Pulmonary artery endothelial cell (primary cell): ENCODE data around the gene MAP2K4. TPM values are rescaled to one million over a fixed set of nuclear protein-coding genes. Genes with fewer than 3 reads are reported as not detected.
A peak's percentile ranks its signal among the peaks of the same experiment; 100 is the strongest.

Source experiments
- DNase-seq: peaks from one replicate; pipeline ENCODE4 v3.0.0-alpha.2; 2011; ENCODE audit warnings: low read depth, low spot score
- total RNA-seq: library from RNA; depleted of rRNA; stranded (reverse); fragments of >200 nt; gene quantifications from 2 replicates; pipeline ENCODE4 v1.2.3, GENCODE V29; 2014

Gene MAP2K4
- total RNA-seq, 1 donor from 2014 or later: 21.6 TPM

GRCh38 chr17:12088035-12088434 lies 67.4 kb downstream of the MAP2K4 start:
- DNase-seq: no peak

GRCh38 chr17:12089809-12090384 lies 69.2 kb downstream of the MAP2K4 start:
- peak; percentile 39 for DNase-seq

GRCh38 chr17:12094336-12094735 lies 73.7 kb downstream of the MAP2K4 start:
- no peak for DNase-seq

- DNase-seq: no peak
Measured at GRCh38 chr17:12095522-12095921, 74.8 kb downstream of the MAP2K4 start.

GRCh38 chr17:12097326-12097725 lies 76.6 kb downstream of the MAP2K4 start:
- peak; percentile 27 for DNase-seq

- no peak for DNase-seq
Measured at GRCh38 chr17:12098568-12098967, 77.9 kb downstream of the MAP2K4 start.

GRCh38 chr17:12099412-12099811 lies 78.7 kb downstream of the MAP2K4 start:
- no peak for DNase-seq

- DNase-seq: no peak
Measured at GRCh38 chr17:12104831-12105230, 84.2 kb downstream of the MAP2K4 start.

GRCh38 chr17:12107905-12108304 lies 87.2 kb downstream of the MAP2K4 start:
- DNase-seq: peak; percentile 3

- no peak for DNase-seq
Measured at GRCh38 chr17:12110906-12111305, 90.2 kb downstream of the MAP2K4 start.

- no peak for DNase-seq
Measured at GRCh38 chr17:12113156-12113555, 92.5 kb downstream of the MAP2K4 start.

GRCh38 chr17:12114686-12115418 lies 94.2 kb downstream of the MAP2K4 start:
- DNase-seq: no peak

- DNase-seq: no peak
Measured at GRCh38 chr17:12116143-12116542, 95.5 kb downstream of the MAP2K4 start.

- no peak for DNase-seq
Measured at GRCh38 chr17:12118617-12119016, 97.9 kb downstream of the MAP2K4 start.

- no peak for DNase-seq
Measured at GRCh38 chr17:12122075-12122474, 101.4 kb downstream of the MAP2K4 start.

- no peak for DNase-seq
Measured at GRCh38 chr17:12127177-12127576, 106.5 kb downstream of the MAP2K4 start.

GRCh38 chr17:12127667-12128066 lies 107.0 kb downstream of the MAP2K4 start:
- no peak for DNase-seq

GRCh38 chr17:12128946-12129345 lies 108.3 kb downstream of the MAP2K4 start:
- DNase-seq: no peak

GRCh38 chr17:12133183-12133582 lies 112.5 kb downstream of the MAP2K4 start:
- no peak for DNase-seq

GRCh38 chr17:12134101-12134500 lies 113.4 kb downstream of the MAP2K4 start:
- no peak for DNase-seq

GRCh38 chr17:12134587-12134986 lies 113.9 kb downstream of the MAP2K4 start:
- DNase-seq: no peak

- DNase-seq: no peak
Measured at GRCh38 chr17:12136243-12136642, 115.6 kb downstream of the MAP2K4 start.

GRCh38 chr17:12136646-12137045 lies 116.0 kb downstream of the MAP2K4 start:
- DNase-seq: no peak
